OCI-LY1 (cell line): Measurements from ENCODE around the gene MAJIN.

Source experiments
- EZH2 ChIP-seq: fragments of 200-600 bp; sonication (generic), shearing (Covaris generic); IDR thresholded peaks from 2 replicates; pipeline ENCODE4 v1.8.0; 2017; ENCODE audit warnings: borderline replicate concordance, mixed run types, mild to moderate bottlenecking, antibody characterized with exemption, low read length, moderate library complexity, mixed read lengths
- TF ChIP-seq, protein P1 (sequence below): fragments of 200-600 bp; sonication (generic), shearing (Covaris generic); IDR thresholded peaks from 2 replicates; pipeline ENCODE4 v1.5.1; 2017; ENCODE audit warnings: mild to moderate bottlenecking, antibody characterized with exemption, low read length, moderate library complexity, mixed read lengths

DNA sequence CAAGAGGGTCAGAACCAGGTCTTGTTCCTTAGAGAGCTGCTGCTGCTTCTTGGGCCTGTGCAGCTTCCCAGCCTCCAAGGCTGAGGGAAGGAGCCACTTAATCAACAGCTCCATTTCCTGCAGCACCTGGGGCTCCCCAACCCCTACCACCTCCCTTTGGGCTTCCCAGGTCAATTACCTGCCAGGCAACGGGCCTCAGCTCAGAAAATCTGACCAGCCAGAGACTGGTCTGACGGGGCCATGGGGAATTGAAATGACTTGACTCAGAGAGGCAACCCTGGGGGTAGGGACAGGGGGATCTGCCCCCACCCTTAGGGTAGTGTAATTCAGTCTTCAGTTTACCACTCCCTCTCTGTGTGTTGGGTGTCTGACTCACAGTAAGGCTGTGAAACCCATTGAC, 4.7 kb upstream of the MAJIN start:
- TF ChIP-seq, protein P1, sequence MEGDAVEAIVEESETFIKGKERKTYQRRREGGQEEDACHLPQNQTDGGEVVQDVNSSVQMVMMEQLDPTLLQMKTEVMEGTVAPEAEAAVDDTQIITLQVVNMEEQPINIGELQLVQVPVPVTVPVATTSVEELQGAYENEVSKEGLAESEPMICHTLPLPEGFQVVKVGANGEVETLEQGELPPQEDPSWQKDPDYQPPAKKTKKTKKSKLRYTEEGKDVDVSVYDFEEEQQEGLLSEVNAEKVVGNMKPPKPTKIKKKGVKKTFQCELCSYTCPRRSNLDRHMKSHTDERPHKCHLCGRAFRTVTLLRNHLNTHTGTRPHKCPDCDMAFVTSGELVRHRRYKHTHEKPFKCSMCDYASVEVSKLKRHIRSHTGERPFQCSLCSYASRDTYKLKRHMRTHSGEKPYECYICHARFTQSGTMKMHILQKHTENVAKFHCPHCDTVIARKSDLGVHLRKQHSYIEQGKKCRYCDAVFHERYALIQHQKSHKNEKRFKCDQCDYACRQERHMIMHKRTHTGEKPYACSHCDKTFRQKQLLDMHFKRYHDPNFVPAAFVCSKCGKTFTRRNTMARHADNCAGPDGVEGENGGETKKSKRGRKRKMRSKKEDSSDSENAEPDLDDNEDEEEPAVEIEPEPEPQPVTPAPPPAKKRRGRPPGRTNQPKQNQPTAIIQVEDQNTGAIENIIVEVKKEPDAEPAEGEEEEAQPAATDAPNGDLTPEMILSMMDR, result no peak
- TF ChIP-seq EZH2, result no peak
